HepG2 (cell line): ENCODE results near the gene OVOL3. TPM values are rescaled to one million over a fixed set of nuclear protein-coding genes. Genes with fewer than 3 reads are reported as not detected.

ENCODE experiments used
- DNMT1 ChIP-seq: sonication (generic); formaldehyde crosslinking; IDR thresholded peaks from 2 replicates; pipeline ENCODE4 v1.5.1; 2020; ENCODE audit warnings: mild to moderate bottlenecking, missing genetic modification reagents
- PRDM15 ChIP-seq: sonication (generic); formaldehyde crosslinking; IDR thresholded peaks from 2 replicates; pipeline ENCODE4 v1.4.0; 2020; ENCODE audit warnings: missing genetic modification reagents
- PRPF4 ChIP-seq: fragments of 200-400 bp; formaldehyde crosslinking; IDR thresholded peaks from 2 replicates; pipeline ENCODE4 v1.6.1; 2016; ENCODE audit warnings: low read length, low read depth; ENCODE audit not compliant: poor library complexity, severe bottlenecking
- RBFOX2 ChIP-seq: fragments of 200-400 bp; formaldehyde crosslinking; IDR thresholded peaks from 2 replicates; pipeline ENCODE4 v1.6.1; 2017; ENCODE audit warnings: low read depth, mild to moderate bottlenecking, low read length
- THRA ChIP-seq: sonication (generic); formaldehyde crosslinking; IDR thresholded peaks from 2 replicates; pipeline ENCODE4 v1.4.0; 2020; ENCODE audit warnings: missing genetic modification reagents, borderline replicate concordance
- TRIM24 ChIP-seq: sonication (generic); formaldehyde crosslinking; IDR thresholded peaks from 2 replicates; pipeline ENCODE4 v1.8.0; 2022; ENCODE audit warnings: mild to moderate bottlenecking, missing genetic modification reagents
- ZNF160 ChIP-seq: sonication (generic); formaldehyde crosslinking; IDR thresholded peaks from 2 replicates; pipeline ENCODE4 v1.8.0; 2022; ENCODE audit warnings: mild to moderate bottlenecking, inconsistent platforms, missing genetic modification reagents
- ZNF343 ChIP-seq: sonication (generic); formaldehyde crosslinking; IDR thresholded peaks from 2 replicates; pipeline ENCODE4 v1.4.0; 2020; ENCODE audit warnings: mild to moderate bottlenecking, missing genetic modification reagents
- ZNF496 ChIP-seq: sonication (generic); formaldehyde crosslinking; IDR thresholded peaks from 2 replicates; pipeline ENCODE4 v1.8.1; 2023; ENCODE audit warnings: mild to moderate bottlenecking, moderate library complexity, missing genetic modification reagents; ENCODE audit not compliant: insufficient replicate concordance
- ZNF546 ChIP-seq: sonication (generic); formaldehyde crosslinking; conservative IDR thresholded peaks from 2 replicates; pipeline ENCODE4 v1.8.1; 2023; ENCODE audit warnings: mild to moderate bottlenecking, missing genetic modification reagents
- ZNF564 ChIP-seq: sonication (generic); formaldehyde crosslinking; IDR thresholded peaks from 2 replicates; pipeline ENCODE4 v1.8.1; 2023; ENCODE audit warnings: mild to moderate bottlenecking, missing genetic modification reagents
- ZNF703 ChIP-seq: sonication (generic); formaldehyde crosslinking; IDR thresholded peaks from 2 replicates; pipeline ENCODE4 v1.5.1; 2020; ENCODE audit warnings: missing genetic modification reagents, mild to moderate bottlenecking, moderate library complexity, borderline replicate concordance
- ZNF878 ChIP-seq: sonication (generic); formaldehyde crosslinking; IDR thresholded peaks from 2 replicates; pipeline ENCODE4 v1.8.1; 2023; ENCODE audit warnings: mild to moderate bottlenecking, missing genetic modification reagents, moderate library complexity
- polyA plus RNA-seq, 8 experiments: library from polyadenylated mRNA; depleted of rRNA in 3 of 8; stranded (reverse) in 7 of 8; unstranded in 1 of 8; fragments of >200 nt; fragmentation: Illumina TruSeq in 4 of 8; extraction: Trizol in 4 of 8; gene quantifications; 2 replicates each; pipeline versions ENCODE4 v1.2.1 to v1.2.3, GENCODE V29; 2011 to 2016; ENCODE audit warnings: low read depth in 4 of 8, missing spikeins in 1 of 8, mixed read lengths in 1 of 8; ENCODE audit not compliant: insufficient read depth in 1 of 8
- total RNA-seq, 5 experiments: library from RNA; depleted of rRNA; stranded (reverse); fragments of >200 nt; fragmentation: Illumina TruSeq; extraction: Trizol; gene quantifications; 2 replicates each; pipeline ENCODE4 v1.2.3, GENCODE V29; 2016; ENCODE audit warnings: low read depth in 1 of 5
- TF ChIP-seq, protein P1 (sequence below): sonication (generic); formaldehyde crosslinking; IDR thresholded peaks from 2 replicates; pipeline ENCODE4 v1.4.0; 2020; ENCODE audit warnings: missing genetic modification reagents
- TF ChIP-seq, protein P2 (sequence below): sonication (generic); formaldehyde crosslinking; IDR thresholded peaks from 2 replicates; pipeline ENCODE4 v1.5.0; 2020; ENCODE audit warnings: missing genetic modification reagents, mild to moderate bottlenecking, borderline replicate concordance

The OVOL3 gene
- total and polyA plus RNA-seq, 2 of the 13 experiments (the other 11 are each of a cell fraction or from before 2014, with no cell fraction given) = not detected

- peak; percentile 15; the same call in 1 of the 2 replicates for TF ChIP-seq ZNF343 (CRISPR knock-in tag)
- no peak; the same call in 1 of the 2 replicates for TF ChIP-seq ZNF160 (CRISPR knock-in tag)
- peak; percentile 67; the same call in 1 of the 2 replicates for TF ChIP-seq PRDM15 (CRISPR knock-in tag)
- TF ChIP-seq ZNF878 = 0 out of 2 replicates have a peak, but pooled peaks have one; percentile 65
- peak; percentile 20; the same call in 1 of the 2 replicates for TF ChIP-seq RBFOX2
- TF ChIP-seq THRA = peak; percentile 63; the same call in 1 of the 2 replicates
- no peak for TF ChIP-seq ZNF496 (CRISPR knock-in tag)
- no peak for TF ChIP-seq PRPF4
- TF ChIP-seq, protein P1, sequence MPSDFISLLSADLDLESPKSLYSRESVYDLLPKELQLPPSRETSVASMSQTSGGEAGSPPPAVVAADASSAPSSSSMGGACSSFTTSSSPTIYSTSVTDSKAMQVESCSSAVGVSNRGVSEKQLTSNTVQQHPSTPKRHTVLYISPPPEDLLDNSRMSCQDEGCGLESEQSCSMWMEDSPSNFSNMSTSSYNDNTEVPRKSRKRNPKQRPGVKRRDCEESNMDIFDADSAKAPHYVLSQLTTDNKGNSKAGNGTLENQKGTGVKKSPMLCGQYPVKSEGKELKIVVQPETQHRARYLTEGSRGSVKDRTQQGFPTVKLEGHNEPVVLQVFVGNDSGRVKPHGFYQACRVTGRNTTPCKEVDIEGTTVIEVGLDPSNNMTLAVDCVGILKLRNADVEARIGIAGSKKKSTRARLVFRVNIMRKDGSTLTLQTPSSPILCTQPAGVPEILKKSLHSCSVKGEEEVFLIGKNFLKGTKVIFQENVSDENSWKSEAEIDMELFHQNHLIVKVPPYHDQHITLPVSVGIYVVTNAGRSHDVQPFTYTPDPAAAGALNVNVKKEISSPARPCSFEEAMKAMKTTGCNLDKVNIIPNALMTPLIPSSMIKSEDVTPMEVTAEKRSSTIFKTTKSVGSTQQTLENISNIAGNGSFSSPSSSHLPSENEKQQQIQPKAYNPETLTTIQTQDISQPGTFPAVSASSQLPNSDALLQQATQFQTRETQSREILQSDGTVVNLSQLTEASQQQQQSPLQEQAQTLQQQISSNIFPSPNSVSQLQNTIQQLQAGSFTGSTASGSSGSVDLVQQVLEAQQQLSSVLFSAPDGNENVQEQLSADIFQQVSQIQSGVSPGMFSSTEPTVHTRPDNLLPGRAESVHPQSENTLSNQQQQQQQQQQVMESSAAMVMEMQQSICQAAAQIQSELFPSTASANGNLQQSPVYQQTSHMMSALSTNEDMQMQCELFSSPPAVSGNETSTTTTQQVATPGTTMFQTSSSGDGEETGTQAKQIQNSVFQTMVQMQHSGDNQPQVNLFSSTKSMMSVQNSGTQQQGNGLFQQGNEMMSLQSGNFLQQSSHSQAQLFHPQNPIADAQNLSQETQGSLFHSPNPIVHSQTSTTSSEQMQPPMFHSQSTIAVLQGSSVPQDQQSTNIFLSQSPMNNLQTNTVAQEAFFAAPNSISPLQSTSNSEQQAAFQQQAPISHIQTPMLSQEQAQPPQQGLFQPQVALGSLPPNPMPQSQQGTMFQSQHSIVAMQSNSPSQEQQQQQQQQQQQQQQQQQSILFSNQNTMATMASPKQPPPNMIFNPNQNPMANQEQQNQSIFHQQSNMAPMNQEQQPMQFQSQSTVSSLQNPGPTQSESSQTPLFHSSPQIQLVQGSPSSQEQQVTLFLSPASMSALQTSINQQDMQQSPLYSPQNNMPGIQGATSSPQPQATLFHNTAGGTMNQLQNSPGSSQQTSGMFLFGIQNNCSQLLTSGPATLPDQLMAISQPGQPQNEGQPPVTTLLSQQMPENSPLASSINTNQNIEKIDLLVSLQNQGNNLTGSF (CRISPR knock-in tag) = no peak
- TF ChIP-seq TRIM24 = no peak
- TF ChIP-seq ZNF546 (CRISPR knock-in tag) = peak; percentile 89; the same call in 1 of the 2 replicates
- TF ChIP-seq, protein P2, sequence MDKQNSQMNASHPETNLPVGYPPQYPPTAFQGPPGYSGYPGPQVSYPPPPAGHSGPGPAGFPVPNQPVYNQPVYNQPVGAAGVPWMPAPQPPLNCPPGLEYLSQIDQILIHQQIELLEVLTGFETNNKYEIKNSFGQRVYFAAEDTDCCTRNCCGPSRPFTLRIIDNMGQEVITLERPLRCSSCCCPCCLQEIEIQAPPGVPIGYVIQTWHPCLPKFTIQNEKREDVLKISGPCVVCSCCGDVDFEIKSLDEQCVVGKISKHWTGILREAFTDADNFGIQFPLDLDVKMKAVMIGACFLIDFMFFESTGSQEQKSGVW = no peak
- TF ChIP-seq DNMT1 (CRISPR knock-in tag) = no peak; the same call in 1 of the 2 replicates
- TF ChIP-seq ZNF703 = no peak
- peak; percentile 86 for TF ChIP-seq ZNF564 (CRISPR knock-in tag)
Observed at GRCh38 chr19:36120092-36120983, 9.4 kb downstream of the OVOL3 start (continued).
